Activated naive CD4-positive, alpha-beta T cell (primary cell): ENCODE data around the gene FFAR4.

Source experiments
- DNase-seq, 4 experiments: peaks; one replicate each; lab custom pipeline; 2025; lab: John Stamatoyannopoulos, UW

FFAR4 gene

DNA sequence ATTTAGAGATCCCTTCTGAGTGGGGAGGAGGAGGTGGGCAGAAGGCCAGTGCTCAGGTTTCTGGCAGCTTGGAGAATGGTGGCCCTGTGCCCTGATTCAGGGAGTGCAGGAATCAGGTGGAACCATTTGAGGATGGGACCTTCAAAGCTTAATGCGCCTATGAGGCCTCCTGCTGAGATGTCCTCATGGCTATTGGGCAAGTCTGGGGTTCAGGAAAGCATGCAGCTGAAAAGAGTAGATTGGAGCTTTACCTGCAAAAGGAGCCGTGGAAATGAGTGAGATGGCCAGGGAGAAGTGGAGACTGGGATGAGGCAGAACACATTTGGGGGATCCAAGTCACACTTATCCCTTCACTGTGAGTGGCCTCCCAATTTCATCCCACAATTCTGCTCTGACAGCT, 6.1 kb downstream of the FFAR4 start:
- DNase-seq: no peak

DNA sequence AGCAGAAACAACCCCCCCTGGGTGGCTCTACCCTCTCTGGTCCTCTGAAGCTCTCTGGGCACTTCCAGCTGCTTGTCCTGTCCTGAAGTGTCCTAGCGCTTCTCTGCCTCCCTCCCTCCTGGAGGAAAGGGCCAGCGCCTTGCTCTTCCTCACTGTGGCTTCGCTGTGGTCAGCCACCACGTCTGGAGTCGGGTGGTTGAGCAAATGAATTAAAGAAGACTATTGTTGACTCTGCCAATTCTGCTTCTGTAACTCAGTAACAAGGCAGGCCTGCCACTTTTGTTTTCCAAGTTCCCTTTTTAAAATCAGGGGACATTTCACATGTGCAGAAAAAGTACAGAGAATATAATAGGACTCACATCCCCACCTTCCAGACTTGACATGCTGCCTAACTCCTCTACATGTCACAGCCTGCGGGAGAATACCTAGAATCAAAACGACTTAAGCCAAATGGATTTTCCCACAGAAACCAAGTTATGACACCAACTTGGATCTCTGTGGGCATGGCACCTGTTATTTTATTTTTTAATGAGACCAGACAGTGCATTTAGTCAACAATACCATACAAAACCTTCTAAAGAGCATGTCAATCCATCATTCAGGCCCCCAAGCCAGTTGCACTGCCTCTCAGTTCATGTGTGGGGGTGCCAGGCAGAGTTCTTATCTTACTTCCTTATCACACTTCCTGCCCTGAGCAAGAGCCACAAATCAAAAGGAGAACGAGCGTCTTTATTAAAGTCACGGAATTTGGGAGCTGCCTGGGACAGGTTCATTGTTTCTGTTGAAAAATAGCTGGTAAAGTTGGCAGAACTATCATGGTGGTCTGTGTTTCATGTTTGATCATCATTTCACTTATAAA, 6.8 kb downstream of the FFAR4 start:
- no peak for DNase-seq

DNA sequence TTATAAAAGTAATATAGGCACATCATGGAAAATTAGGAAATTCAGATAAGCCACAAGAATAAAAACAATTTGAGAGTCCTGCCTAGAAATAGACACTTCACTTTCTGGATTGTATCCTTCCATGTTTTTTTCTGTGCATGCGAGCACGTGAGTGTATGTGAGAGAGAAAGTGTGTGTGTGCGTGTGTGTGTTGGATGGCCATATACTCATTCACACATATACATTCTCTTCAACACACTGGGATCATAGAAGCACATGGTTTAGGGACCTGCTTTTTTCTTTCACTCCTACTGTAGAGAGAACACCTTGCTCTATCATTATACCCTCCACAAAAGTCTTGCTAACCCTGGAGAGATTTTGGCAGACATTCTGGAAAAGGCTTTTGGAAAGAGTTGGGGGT, 7.5 kb downstream of the FFAR4 start:
- no peak for DNase-seq

DNA sequence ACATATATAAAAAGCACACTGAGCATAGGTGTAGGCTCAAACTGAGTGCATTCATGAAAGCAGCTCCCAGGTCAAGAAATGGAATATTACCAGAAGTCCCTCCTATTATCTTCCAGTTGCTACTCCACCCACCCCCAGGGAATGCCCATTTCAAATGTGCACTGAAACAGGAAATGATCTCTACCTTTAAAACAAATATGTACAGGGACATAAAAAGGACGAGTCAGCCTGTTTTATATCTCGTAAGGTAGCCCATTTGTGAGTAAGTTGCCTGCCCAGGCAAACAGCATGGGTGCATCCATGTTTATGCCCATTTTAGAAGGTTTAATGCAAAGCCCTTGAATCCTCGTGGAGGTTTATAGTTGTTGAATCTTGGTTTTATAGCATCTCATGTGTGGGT, 10.4 kb downstream of the FFAR4 start:
- DNase-seq: no peak

DNA sequence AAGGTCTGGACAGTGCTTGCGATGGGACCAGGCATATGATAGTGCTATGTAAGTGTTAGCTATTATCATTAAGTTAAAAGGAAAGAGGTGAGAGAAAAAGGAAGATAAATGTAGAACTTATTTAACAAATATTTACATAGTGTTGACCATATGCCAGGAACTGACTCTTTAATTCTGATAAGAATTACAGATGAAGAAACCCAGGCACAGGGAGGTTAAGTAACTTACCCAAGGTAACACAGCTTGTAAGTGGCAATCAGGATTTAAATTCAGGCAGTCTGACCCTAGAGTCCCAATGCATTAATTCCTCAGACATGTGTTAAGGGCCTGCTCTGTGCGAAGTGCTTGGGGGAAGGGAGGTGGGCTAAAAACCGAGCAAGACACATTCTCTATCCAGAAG, 11.1 kb downstream of the FFAR4 start:
- no peak for DNase-seq

DNA sequence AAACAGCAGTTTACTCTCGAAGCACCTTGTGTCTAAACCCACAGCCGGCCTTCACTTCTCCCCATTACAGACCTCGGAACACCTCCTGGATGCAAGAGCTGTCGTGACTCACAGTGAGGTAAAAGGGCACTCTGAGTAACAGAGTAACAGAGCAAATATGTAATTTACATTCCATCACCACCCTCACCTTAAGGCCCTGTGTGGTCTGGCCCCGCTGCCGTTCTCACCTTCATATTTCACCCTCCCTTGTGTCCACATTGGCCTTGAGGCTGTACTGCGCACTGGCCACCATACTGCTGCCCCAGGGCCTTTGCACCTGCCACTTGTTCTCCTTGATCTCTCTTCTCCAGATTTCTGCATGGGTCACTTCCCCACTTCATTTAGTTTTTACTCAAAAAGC, 12.6 kb downstream of the FFAR4 start:
- DNase-seq: no peak

DNA sequence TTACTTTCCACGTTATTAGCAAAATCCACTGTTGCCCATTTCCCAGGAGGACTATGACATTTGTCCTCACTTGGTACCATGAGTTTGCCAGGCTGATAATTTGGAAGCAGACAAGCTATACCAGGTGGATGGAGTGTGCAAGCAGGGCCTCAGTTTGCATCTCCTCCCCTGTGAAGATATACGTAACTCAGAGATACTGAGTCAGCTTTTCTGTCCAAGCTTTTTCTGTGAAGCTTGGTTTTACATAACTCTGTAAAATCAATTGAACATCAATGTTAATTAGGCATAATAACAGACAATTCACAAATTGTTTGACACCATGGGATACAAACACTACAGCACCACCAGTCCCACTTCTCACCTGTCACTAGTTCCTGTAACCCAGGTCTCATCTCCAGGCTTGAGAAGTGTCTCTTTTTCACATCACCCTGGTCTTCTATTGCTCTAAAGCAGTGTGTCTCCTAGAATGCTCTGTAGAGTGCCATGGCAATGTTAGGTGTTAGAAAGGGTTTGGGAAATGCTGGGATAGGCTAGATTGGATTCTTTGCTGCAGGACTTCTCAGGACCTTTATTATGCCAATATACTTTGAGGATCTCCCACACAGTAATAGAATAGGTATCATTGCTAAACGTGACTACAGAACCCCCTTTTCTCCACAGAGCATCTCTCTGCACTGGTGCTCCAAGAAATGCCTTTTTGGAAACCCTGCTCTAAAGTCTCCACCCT, 13.7 kb downstream of the FFAR4 start:
- DNase-seq: no peak

DNA sequence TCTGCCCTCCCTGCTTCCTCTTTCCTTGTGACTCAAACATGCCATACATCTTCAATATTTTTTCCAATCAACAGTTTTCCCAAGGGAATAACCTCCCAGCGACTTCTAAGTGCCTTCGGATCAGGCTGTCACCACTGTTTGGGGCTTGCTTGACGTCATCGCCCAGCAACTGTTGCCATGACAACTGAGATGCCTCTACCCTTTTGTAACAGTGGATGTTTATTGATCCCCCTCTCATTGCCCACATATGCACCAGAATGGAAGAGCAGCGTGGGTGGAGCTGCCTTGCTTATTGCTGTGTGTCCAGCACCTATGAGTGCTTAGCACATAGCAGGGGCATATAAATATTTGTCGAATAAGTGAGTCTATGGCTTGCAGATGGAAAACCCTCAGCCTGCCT, 14.4 kb downstream of the FFAR4 start:
- DNase-seq: no peak

DNA sequence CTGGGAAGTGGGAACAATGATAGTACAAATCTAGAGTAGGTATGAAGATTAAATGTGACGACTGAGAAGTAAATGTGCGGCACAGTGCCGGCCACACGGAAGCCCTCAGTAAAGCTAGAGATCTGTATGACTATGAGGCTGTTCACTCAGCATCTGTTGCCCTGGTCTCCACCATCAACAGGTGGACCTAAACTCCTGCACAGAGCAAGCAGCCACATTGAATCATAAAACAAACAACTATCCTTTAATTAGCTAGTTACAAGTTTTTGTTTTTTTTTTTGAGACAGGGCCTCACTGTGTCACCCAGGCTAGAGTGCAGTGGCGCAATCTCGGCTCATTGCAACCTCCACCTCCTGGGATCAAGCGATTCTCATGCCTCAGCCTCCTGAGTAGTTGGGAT, 18.0 kb downstream of the FFAR4 start:
- DNase-seq: no peak

DNA sequence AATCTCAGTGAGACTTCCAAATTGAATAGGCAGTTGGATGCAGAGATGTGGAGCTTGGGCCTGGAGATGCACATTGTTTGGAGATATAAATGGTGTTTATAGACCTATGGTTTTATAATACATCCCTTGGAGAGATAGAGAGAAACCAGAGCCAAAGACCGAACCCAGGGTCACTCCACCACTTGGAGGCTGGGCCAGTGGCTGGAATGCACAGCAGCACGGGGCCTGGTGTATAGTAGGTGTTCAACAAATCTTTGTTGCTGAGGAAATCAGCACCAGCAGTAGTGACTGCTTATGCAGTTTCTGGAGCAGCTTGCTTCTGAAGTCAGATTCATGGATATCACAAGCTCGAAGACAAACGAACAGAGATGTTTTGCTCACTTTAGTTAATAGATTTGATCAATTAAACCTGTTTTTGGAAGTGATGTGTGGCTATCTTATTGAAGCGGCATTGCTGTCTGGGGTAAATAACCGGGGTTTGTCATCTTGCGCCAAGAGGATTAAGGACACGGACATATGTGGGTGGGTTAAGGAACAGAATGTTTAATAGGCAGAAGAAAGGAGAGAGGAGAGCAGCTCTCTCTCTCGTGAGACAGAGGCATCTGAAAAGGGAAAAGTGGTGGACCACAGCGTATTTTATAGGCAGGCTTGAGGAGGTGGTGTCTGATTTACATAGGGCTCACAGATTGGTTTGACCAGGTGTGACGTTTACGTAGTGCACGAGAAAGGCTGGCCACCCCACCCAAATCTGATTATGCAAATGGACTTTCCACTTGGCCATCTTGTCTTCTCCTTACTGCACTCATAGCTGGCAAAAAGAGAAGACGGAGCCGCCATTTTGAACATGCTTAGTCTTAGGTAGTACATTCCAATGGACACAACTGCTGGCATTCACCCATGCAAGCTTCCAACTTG, 23.4 kb downstream of the FFAR4 start:
- no peak for DNase-seq

DNA sequence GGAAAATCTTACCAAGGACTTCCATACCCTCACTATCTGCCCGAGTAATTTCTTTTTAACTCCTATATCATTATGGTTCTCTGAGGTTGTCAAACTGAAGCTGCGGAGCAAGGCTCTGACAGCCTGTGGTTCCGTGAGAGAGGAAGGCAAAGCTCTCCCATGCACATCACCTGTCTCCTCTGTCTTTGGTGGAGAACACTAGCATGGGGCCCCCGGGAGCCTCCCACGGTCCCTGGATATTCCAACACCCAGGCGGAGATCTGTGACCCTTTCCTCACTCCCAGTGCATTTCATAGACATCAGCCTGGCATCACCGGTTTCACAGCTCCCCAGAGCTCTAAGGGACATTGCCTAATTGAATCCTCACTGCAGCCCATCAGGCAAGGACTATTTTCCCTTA, 24.2 kb downstream of the FFAR4 start:
- no peak for DNase-seq

DNA sequence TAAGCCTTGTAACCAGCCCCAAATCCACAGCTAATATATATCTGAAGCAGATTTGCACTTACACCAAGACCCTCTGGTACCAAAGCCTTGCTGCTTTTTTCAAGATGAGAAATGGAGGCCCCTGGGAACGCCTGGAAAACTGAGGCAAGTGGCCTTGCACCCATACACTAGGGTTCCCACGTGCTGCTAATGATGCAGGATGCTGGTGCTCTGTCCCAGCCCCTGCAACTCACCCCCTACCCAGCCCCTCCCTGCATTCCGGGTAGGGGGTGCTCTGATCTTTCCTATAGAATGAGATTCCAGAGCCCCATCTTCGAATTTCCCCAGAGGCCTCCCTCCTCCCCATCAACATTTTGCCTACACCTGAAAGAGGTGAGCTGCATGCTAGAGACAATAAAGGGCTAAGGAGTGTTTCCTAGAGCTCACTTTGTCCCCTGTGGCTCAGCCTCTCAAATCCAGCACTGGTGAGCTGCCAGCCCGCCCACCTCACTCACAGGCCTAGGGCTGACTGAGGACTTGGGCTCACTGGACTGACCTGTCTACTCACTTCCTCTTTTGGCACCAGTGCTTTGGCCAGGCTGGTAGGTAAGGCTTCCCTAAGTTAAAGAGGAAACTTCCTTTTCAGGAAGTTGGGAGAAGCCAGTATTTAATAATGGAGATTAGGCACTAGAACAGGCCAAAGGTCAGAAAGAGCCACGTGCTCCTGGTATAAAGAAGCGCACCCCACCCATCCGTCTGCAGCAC, 24.8 kb downstream of the FFAR4 start:
- DNase-seq: no peak

DNA sequence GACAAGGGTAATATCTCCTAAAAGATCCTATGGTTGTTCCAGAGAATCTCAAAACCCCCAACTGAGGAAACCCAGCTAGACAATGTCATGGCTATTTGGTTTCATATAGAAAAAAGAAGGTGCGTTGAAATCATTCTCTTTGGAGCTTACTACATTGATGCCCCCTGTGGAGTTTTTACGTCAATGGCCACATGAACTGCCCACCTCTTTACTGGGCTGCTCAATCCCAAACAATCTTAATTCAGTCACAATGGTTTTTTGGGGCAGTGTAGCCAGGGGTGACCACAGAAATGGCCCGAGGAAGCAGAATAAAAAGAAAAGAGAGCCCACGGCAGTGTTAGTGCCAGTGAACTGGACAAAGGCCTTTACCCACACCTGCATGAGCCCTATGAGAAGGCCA, 26.8 kb downstream of the FFAR4 start:
- no peak for DNase-seq

DNA sequence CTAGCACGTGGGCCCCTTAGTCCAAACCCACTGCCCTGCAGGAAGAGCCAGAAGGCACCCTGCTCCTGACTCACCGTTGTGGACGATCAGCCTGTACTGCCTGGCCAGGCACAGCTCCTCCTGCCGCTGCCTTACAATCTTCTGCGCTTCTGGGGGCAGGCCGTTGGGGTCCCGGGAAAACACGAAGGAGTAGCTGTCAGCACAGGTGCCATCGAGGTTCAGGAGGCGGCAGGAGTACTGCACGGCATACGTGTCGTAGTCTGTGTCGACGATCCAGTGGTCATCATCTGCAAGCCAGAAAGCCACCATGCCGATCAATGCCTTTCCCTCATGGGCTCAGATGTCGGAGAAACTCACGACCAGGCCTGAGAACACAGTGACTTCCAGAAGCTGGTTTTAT, 27.3 kb downstream of the FFAR4 start:
- DNase-seq: no peak

DNA sequence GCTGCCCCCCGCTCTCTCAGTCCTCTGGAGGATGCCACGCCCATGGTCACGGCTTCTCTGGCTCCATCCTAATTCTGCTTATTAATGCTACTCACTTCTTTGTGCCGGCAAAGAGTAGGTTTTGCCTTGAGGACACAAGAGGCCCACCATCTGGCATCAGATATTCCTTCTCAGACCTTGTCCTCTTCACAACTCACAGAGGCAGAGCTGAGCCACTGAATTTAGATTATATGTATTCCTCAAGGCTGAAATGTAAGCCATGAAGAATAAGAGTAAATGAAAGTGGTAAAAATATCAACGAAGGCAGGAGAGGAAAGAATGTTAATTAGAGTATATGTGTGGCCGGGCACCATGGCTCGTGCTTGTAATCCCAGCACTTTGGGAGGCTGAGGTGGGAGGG, 28.1 kb downstream of the FFAR4 start:
- no peak for DNase-seq

DNA sequence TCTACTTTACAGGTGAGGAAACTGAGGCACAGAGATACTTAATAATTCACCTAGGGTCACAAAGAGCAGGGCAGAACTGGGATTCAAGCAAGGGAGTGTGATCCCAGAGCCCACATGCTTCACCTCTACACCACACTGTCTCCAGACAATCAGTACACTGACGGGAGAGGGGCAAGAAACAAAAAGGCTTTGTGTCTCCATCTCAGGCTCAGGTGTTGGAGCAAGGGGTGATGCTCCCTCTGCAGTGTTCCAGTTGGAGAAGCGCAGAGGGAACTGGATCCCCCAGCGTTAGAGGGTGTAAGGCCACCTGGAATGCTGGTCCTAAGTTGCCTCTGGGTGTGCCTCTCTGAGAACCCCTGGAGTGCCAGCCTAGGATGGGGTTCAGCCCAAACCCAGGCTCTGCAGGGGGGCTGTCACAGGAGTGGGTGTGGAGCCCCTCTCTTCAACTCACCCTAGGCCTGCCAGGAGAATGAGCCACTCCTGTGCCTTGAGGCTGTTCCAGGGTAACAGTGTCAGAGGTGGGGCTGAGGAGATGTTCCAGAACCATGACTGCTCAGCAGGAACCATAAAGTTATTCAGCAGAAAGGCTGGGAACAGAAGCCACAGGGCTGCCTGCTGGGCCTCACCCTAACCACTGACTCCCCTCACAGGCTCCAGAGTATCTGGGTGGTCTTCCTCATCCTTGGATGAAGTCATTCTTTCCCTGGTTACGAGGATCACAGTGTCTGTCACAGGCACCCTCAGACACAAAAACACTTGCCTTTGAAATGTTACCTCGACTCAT, 29.1 kb downstream of the FFAR4 start:
- DNase-seq: no peak

DNA sequence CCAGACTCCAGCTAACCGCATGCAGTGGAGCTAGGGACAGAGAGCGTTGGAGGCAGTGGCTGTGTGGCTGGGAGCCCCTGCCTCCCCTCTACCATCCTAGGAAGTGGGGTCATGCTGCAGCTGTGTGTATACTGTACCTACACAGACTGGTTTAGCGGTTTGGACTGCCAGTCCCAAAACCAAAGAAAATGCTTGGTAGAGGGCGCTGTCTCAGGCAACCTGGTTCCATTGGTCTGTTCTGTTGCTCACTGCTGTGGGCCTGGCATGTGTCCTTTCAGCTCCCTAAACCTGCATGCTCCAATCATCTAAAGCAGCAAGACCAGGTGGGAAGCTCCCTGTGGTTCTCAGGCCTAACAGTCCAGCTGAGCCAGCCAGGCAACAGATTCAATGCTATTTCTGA, 30.1 kb downstream of the FFAR4 start:
- DNase-seq: no peak

DNA sequence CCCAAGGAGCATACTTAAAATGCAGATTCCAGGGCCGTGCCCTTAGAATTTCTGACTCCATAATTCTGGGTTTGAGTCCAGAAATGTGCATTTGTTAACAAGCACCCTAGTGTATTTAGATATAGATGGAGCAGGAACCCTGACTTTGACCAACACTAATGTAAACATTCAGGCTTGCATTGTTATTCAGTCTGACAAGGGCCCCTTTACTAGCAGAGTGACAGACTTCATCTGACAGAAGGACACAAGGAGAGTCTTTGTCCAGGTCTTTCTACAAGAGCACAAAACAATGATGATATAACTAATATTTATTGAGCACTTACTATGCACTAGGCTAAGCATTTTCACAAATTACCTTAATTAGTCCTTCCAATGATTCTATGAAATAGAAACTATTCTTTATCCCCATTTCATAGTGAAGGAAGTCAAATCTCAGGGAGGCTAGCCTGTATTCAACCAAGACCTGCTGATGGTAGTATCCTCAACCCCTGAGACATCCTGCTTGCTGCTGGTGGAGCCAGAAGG, 30.7 kb downstream of the FFAR4 start:
- DNase-seq: no peak

DNA sequence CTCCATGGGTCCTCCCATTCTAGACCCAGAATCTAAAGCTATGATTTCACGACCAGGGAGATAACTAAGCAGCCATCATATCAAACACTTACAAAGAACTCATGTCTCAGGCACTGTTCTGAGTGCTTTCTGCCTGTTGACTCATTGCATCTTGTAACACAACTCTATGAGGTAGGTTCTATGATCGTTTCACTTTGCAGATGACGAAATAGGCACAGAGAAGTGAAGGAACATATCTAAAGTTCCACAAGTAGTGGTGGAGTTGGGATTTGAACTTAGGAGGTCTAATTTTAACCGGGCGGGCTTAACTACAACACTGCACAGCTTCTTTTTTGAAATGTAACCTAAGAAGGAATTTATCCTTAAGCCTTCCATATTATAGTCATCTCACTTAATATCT, 31.7 kb downstream of the FFAR4 start:
- no peak for DNase-seq

DNA sequence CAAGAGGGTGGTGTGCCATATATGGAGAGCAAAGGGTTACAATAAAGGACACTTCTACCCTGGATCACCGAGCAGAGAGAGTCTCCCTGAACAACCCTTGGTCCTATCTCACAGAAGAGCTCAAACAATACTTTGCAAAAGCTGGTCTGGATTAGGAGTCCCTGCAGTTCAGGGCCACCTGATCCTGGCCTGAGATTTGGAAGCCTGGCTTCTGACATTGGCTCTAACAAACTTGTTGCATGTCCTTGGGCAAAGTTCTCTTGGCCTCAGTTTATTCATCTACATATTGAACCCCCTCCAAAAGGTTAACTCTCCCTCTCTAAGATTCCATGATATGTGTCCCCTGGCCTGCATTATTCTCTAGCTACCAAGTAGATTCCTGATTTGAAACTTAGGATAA, 32.9 kb downstream of the FFAR4 start:
- no peak for DNase-seq

DNA sequence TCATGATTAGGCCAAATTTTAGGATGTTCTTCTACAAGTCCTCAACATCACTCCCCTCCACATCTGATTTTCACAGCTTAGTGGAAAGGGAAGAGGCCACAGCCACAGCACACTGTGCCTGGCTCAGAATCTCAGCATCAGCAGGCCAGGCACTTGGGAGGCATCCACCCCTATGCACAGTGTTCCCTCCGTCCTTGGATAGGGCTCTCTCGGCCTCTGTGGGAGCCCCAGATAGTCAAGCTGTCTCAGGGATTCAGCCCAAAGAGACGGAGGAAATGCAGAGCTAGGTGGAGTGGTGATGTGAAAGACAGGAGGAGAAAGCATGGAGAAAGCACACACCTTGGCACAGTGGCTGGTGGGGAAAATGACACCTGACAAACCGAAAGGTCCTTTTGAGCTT, 33.3 kb downstream of the FFAR4 start:
- no peak for DNase-seq
